HG03378 (cell line): ENCODE data around the gene PCGF2.

Source experiments
- ATAC-seq: cut with Tn5 transposase; IDR thresholded peaks from one replicate; pipeline ENCODE4 v1.9.1; 2021; ENCODE audit warnings: mild to moderate bottlenecking, moderate library complexity; ENCODE audit not compliant: unreplicated experiment

The PCGF2 gene

DNA sequence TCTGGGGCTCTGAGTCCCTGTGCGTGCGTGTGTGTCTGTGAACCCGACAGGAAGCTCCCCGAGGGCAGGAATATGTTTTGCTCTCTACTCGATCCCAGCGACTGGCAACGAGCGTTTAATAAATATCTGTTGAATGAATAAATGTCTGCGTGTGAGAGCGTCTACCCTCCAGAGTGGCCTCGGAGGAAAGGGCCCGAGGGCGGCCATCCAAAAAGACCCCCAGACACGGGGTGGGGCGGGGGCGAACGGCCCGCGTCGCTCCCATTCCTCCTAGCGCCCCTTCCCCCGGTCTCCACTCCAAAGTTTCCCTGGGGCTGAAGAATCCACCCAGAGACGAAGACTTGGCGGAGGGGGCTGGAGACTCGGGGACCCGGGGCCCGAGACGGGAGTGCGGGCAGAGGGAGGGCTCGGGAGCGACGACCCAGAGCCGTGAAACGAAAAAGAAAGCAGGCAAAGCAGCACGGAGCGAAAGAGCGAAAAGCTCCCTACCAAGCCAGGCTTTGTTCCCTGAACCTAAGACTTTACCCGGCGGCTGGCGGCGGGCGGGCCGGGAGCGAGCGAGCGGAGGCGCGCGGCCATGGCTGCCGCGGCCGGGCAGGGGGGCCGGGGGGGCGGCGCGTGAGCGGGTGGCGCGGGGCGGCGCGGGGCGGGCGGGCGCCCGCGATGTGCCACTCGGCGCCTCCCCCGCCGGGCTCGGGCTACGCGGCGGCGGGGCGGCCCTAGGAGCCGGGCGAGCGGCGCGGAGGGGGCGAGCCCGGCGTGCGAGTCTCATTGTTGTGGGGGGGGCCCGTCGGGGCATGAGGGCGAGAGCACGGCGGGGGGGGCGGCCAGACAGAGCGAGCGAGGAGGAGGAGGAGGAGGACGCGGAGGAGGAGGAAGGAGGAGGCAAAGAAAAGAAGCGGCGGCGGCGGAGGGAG is 43.3 kb downstream of the PCGF2 start, which contains the start of gene MLLT6:
TSS of gene MLLT6 (plus strand) at position 668 of the 917 bp plus-strand sequence. CDS start 360 bp downstream, outside the sequence.
- no peak for ATAC-seq

GRCh38 chr17:38703742-38704605 is 44.2 kb downstream of the PCGF2 start:
- no peak for ATAC-seq

GRCh38 chr17:38702916-38703741 is 45.0 kb downstream of the PCGF2 start:
- no peak for ATAC-seq

- ATAC-seq: peak; percentile 13
Measured at GRCh38 chr17:38702166-38702915, 45.8 kb downstream of the PCGF2 start.

DNA sequence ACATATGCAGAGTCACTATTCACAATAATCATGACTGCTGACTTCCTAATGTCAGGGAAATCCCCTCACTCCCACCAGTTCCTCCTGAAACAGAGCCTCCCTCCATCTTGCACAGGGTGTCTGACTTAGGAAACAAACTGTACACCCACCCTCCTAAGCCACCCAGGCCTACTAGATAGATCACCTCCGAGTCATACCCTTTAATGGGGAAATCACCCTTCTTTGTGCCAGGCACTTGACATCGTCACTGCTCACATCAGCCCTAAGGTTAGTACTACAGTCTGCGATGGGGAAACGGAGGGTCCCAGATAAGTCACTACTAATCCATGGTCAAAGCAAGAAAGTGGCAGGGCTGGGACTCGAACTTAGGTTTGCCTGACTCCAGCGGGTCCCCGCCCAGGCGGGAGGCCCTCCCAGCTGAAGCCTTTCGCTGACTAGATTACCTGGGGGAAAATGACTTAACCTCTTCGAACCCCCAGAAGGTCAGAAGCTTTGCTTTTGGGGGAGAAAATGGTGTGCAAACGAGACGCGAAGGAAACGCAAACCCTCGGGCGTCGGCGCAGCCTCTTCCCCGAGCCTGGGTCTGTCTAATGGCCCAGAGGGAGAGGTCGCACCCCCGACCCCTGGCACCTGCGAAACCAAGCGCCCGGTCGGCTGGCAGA is 46.5 kb downstream of the PCGF2 start:
- ATAC-seq: peak; percentile 37

- no peak for ATAC-seq
Measured at GRCh38 chr17:38698760-38699159, 49.4 kb downstream of the PCGF2 start.

- ATAC-seq: no peak
Measured at GRCh38 chr17:38697061-38697820, 50.9 kb downstream of the PCGF2 start.

DNA sequence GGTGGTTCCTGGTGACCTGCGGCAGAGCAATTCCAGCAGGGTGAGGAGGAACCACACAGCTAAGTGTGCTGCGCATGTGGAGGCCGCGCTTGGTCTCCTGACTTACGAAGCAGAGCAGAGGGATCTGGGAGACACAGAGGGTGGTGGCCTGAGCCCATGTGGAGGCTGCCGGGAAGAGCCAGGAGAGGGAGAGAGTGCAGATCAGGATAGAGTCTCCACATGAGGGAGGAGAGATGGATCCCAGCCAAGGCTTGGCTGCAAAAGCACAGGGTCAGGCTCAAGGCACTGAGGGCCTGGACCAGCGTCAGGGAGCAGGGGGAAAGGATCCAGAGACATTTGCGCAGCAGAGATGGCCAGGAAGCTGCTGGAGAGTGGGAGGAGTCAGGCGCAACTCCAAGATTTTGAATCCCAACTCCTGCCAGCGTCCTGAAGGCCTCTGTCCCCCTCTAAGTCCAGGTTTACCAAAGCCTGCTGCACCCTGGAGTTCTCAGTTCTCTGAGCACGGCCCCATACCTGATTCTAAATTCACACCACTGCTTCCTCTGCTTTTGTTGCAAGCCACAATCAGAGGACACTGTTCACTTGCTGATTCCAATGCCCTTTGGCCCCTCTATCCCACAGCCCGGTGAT is 54.3 kb downstream of the PCGF2 start:
- ATAC-seq: no peak

DNA sequence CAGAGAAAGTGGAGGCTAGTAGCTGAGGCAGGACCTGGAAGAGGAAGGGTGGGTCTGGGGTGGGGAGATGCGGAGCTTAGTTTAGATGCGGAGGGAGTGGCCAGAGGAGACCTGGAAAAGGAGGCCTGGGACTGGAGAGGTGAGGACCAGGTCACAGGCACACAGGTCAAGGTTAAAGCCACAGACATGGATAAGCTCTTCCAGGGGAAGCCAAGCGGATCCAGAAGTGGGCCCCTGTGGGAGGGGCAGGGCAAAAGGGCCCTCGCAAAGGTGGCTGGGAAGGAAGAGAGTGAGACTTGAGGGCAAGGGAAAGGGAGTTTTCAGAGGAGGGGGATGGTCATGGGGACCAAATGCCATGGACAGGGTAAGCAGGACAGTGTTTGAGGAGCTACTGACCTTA is 57.0 kb downstream of the PCGF2 start:
- ATAC-seq: no peak

GRCh38 chr17:38690386-38690785 is 57.8 kb downstream of the PCGF2 start:
- ATAC-seq: no peak

DNA sequence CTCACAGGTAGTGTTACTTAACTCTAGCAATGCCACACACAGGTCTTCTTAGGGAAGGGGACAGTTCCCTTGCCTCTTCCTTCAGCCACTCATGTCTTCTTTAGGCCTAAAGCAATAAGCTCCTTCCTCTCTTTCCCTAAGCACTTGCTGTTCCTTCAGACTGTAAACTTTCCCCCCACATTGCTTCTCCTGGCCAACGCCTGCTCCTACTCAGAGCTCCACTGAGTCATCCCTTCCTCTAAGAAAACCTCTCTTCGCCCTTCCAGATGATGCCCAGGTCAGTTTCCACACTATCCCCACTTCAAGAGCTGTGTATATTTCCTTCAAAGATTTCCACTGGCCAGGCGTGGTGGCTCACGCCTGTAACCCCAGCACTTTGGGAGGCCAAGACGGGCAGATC is 60.9 kb downstream of the PCGF2 start:
- no peak for ATAC-seq

DNA sequence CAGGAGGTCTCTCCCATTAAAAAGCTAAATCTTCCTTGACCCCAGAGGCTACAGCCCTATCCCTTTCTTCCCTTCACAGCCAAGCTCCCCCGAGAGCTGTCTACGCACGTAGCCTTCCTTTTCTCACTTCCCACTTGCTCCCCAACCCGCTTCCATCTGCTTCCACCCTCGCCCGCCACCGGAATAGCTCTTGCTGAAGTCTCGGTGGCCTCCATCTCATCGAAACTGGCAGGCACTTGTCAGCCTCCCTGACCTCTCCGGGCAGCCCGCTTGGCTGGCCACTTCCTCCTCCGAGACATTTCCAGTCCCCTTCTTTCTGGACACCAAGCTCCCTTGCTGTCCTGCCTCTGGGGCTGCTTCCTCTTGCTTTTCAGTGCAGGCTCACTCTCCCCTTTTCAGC is 62.6 kb downstream of the PCGF2 start:
- ATAC-seq: no peak
